HEK293T (cell line): ENCODE results near the gene LSP1.

Source experiments
- CTCF ChIA-PET: fragments of 350-600 bp; formaldehyde crosslinking; extraction: SDS; loops from one replicate; lab custom pipeline; 2021; ENCODE audit warnings: antibody characterized with exemption, inconsistent platforms; lab: Yijun Ruan, JAX
- POLR2A ChIA-PET: fragments of 350-600 bp; formaldehyde crosslinking; extraction: SDS; loops from one replicate; lab custom pipeline; 2020; ENCODE audit warnings: antibody characterized with exemption, inconsistent platforms; lab: Yijun Ruan, JAX
- DNase-seq: peaks from one replicate; pipeline ENCODE4 v3.0.0; 2012; ENCODE audit warnings: mixed read lengths; ENCODE audit errors: extremely low spot score
- ARNT ChIP-seq: fragments of 450-650 bp; IDR thresholded peaks from 2 replicates; pipeline ENCODE4 v1.6.1; 2017; ENCODE audit warnings: mild to moderate bottlenecking
- BHLHE40 ChIP-seq: fragments of 450-650 bp; IDR thresholded peaks from 2 replicates; pipeline ENCODE4 v1.6.1; 2016; ENCODE audit warnings: mild to moderate bottlenecking, moderate library complexity, borderline replicate concordance
- CTBP1 ChIP-seq: fragments of 450-650 bp; IDR thresholded peaks from 2 replicates; pipeline ENCODE4 v1.6.1; 2016; ENCODE audit warnings: borderline replicate concordance
- ELF4 ChIP-seq: fragments of 450-650 bp; IDR thresholded peaks from 2 replicates; pipeline ENCODE4 v1.6.1; 2017; ENCODE audit warnings: antibody characterized with exemption
- FOXA1 ChIP-seq: fragments of 450-650 bp; IDR thresholded peaks from 2 replicates; pipeline ENCODE4 v1.6.1; 2016; ENCODE audit warnings: mild to moderate bottlenecking
- FOXK2 ChIP-seq: fragments of 450-650 bp; IDR thresholded peaks from 2 replicates; pipeline ENCODE4 v1.6.1; 2016; ENCODE audit warnings: mild to moderate bottlenecking
- FOXM1 ChIP-seq: fragments of 450-650 bp; IDR thresholded peaks from 2 replicates; pipeline ENCODE4 v1.6.1; 2017; ENCODE audit warnings: mild to moderate bottlenecking, borderline replicate concordance
- HDGF ChIP-seq: fragments of 450-650 bp; IDR thresholded peaks from 2 replicates; pipeline ENCODE4 v1.6.1; 2017; ENCODE audit warnings: antibody characterized with exemption, borderline replicate concordance
- L3MBTL2 ChIP-seq: fragments of 450-650 bp; conservative IDR thresholded peaks from 2 replicates; pipeline ENCODE4 v1.6.1; 2016; ENCODE audit warnings: mild to moderate bottlenecking
- LEF1 ChIP-seq: fragments of 450-650 bp; IDR thresholded peaks from 2 replicates; pipeline ENCODE4 v1.6.1; 2017; ENCODE audit warnings: mild to moderate bottlenecking, borderline replicate concordance
- SP1 ChIP-seq: fragments of 450-650 bp; IDR thresholded peaks from 2 replicates; pipeline ENCODE4 v1.6.1; 2017
- SUZ12 ChIP-seq: fragments of 450-650 bp; IDR thresholded peaks from 2 replicates; pipeline ENCODE4 v1.6.1; 2016; ENCODE audit warnings: mild to moderate bottlenecking
- TARDBP ChIP-seq: fragments of 450-650 bp; IDR thresholded peaks from 2 replicates; pipeline ENCODE4 v1.6.1; 2016
- ZNF384 ChIP-seq: fragments of 450-650 bp; IDR thresholded peaks from 2 replicates; pipeline ENCODE4 v1.6.1; 2016
- TF ChIP-seq, protein P1 (sequence below): fragments of 450-650 bp; IDR thresholded peaks from 2 replicates; pipeline ENCODE4 v1.6.1; 2016

The LSP1 gene

GRCh38 chr11:1908618-1909017 lies 55.7 kb downstream of the LSP1 start:
- DNase-seq = no peak
- TF ChIP-seq FOXM1 (no peak), HDGF (no peak), BHLHE40 (no peak), FOXK2 (no peak)
- ChIA-PET CTCF (interaction anchor here (1.4 kb wide), 1 partner anchor 26 kb away, joined by 4 read pairs; no protein-coding TSS in a partner anchor), POLR2A (no interaction called here)

DNA sequence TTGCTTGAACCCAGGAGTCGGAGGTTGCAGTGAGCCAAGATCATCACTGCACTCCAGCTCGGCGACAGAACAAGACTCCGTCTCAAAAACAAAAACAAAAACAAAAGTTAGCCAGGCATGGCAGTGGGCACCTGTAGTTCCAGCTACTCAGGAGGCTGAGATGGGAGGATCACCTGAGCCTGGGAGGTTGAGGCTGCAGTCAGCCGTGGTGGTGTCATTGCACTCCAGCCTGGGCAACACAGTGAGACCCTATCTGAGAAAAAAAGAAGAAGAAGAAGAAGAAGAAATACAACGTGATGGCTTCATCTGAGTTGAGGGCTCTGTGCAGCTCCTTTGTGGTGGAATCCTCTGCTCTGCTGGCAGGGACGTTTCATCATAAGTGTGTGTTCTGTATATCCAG lies 56.6 kb downstream of the LSP1 start:
- CTCF ChIA-PET = no interaction called here
- POLR2A ChIA-PET = no interaction called here

DNA sequence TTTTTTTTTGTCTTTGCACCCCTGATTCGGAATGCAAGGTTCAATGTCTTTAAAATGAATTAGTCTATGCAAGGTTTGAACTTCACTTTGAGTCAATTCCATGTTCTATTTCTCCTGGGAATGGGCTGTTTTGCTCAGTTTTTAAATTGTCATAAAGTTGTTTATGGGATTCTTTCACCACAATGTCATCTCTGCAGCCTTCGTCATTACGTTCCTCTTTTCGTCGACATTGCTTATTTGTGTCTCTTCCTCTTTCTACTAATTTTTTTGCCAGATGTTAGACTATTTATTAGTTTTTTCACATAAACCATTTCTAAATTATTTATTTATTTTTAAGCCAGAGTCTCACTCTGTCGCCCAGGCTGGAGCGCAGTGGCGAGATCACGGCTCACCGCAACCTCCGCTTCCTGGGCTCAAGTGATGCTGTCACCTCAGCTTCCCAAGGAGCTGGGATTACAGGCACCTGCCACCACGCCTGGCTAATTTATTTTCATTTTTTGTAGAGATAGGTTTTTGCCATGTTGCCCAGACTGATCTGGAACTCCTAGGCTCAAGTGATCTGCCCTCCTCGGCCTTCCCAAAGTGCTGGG lies 59.5 kb downstream of the LSP1 start:
- DNase-seq = no peak
- TF ChIP-seq L3MBTL2 = no peak
- TF ChIP-seq ELF4 = no peak
- no peak for TF ChIP-seq FOXM1
- POLR2A ChIA-PET = no interaction called here
- CTCF ChIA-PET = no interaction called here

More for the DNA sequence above, 56.6 kb downstream of the LSP1 start:
- no peak for TF ChIP-seq SP1
- no peak for TF ChIP-seq LEF1
- no peak for TF ChIP-seq FOXM1
- TF ChIP-seq FOXK2 = no peak
- TF ChIP-seq, protein P1, sequence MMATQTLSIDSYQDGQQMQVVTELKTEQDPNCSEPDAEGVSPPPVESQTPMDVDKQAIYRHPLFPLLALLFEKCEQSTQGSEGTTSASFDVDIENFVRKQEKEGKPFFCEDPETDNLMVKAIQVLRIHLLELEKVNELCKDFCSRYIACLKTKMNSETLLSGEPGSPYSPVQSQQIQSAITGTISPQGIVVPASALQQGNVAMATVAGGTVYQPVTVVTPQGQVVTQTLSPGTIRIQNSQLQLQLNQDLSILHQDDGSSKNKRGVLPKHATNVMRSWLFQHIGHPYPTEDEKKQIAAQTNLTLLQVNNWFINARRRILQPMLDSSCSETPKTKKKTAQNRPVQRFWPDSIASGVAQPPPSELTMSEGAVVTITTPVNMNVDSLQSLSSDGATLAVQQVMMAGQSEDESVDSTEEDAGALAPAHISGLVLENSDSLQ = no peak
- TF ChIP-seq ELF4 = no peak
- no peak for DNase-seq

DNA sequence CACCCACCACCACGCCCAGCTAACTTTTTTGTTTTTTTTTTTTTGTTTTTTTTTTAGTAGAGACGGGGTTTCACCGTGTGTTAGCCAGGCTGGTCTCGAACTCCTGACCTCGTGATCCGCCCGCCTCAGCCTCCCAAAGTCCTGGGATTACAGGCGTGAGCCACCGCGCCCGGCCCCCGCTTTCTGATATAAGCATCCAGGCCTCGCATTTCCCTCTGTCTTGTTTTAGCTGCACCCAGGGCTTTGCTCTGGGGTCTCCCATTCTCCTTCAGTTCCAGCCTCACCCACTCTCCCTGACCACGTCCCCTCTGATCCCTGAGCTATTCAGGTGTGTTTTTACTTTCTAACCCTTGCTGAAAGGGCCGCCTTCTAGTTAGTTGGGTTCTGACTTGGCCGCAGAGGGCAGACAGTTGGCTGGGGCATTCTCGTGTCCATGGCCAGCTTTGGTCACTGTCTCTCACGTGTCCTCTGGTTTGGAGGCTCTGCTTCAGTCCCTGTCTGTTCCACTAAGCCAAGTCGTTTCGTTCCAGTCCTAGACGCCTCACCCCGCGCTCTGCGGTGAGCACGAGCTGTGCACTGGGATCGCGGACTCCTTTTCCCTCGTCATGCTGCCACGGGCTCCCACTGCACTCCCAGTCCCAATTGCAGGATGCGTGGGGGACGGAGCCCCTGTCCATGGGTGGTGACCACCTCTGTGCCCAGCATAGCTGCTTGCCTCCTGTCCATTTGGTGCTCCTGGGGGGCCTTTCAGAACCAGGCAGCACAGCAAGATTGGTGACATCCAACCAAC lies 60.6 kb downstream of the LSP1 start:
- ChIA-PET CTCF (no interaction called here), POLR2A (no interaction called here)
- no peak for DNase-seq
- TF ChIP-seq ARNT = no peak
- no peak for TF ChIP-seq ELF4
- TF ChIP-seq, protein P1 = no peak

DNA sequence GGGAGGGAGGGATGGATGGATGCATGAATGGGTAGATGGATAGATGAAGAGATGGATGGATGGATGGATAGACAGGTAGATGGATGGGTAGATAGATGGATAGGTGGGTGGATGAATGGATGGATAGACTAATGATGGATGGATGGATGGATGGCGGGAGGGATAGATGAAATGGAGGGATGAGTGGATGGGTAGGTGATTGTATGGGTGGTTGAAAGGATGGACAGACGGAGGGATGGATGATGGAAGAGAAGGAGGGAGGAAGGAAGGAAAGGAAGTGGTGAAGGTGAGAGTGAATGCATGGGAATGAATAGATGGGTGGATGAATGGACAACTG lies 62.9 kb downstream of the LSP1 start:
- CTCF ChIA-PET = no interaction called here
- no peak for DNase-seq
- POLR2A ChIA-PET = no interaction called here
- TF ChIP-seq, protein P1 = no peak
- TF ChIP-seq ELF4 (no peak), HDGF (no peak), FOXA1 (no peak), TARDBP (no peak), CTBP1 (no peak), LEF1 (no peak), FOXK2 (no peak), FOXM1 (no peak), L3MBTL2 (no peak), SP1 (no peak)

DNA sequence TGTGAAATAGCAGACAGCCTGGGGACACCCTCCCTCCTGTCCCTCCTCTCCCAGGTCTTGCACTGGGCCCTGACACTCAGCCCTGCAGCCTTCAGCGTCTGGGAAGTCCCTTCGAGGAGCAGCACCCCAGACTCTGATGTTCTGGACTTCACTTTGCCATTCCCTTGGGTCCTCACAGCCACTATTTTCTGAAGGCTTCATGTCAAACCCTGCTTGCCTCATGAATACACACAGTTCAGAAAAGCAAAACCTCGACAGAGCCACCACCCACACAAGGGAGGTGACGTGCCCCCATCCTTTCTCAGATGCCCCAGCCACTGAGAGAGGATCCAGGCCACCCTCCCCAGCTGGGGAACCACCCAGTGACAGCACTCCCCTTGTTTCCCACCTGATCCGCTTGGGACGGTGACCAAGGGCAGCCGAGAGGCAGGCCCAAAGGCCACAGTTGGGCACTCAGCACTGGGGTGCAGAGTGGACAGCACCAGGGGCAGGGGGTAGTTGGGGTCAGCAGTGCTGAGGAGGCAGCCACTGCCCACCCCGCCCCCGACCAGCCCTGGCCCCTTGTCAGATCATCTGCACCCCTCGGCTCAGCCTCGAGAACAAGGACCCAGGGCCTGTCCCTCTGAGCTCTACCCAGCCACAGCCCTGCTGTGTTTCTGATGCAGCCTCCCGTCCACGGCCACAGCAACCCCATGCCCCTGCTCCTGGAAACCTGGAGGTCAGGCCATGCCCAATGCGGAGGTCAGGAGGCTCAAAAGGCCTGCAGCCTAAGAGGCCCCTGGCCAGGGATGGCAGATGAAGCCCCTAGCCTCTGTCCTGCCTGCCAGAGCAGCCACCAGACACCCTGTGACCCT lies 63.5 kb downstream of the LSP1 start:
- no peak for TF ChIP-seq CTBP1

DNA sequence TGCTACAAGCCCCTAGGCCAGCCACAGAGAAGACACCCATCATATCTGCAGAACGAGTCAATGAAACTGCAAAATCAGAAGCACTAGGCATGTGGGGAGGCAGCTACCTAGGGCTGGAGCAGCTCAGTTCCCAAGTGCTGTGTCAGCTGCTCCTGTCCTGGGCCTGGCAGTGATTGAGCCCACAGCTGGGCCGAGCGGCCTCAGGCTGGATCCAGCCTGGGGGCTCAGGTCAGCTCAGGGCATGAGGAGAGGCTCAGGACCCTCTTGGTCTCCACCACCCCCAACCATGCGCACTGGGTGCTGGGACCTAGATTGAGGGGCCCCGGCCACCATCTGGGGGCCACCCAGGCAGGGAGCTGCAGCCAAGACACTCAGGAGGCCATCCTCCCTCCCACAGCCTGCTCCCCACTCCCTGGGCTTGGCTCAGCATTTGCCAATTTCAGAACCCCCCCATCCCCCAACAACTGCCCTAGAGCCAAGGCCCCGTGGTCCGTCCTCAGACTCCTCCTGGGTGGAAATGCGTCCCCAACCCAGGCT lies 64.2 kb downstream of the LSP1 start:
- ChIA-PET CTCF (interaction anchor here (1.1 kb wide), 1 partner anchor 35 kb away, joined by 3 read pairs; no protein-coding TSS in a partner anchor), POLR2A (interaction anchor here (0.6 kb wide), 1 partner anchor 26 kb away, joined by 3 read pairs; the partner anchor contains the start of gene PRR33)
- DNase-seq = no peak
- TF ChIP-seq SUZ12 (no peak), HDGF (no peak), CTBP1 (no peak), FOXK2 (no peak), FOXA1 (no peak), TARDBP (no peak), ZNF384 (no peak), FOXM1 (no peak)

More for the DNA sequence above, 63.5 kb downstream of the LSP1 start:
- ChIA-PET CTCF (no interaction called here), POLR2A (interaction anchor here (0.6 kb wide), 1 partner anchor 25 kb away, joined by 3 read pairs; the partner anchor contains the start of gene PRR33)
- DNase-seq = no peak
